ENCODE data around the gene SPTBN1. TPM values are rescaled to one million over a fixed set of nuclear protein-coding genes. Genes with fewer than 3 reads are reported as not detected.

SPTBN1 gene
- total RNA-seq, 1 donor from 2014 or later: 53.8 TPM

DNA sequence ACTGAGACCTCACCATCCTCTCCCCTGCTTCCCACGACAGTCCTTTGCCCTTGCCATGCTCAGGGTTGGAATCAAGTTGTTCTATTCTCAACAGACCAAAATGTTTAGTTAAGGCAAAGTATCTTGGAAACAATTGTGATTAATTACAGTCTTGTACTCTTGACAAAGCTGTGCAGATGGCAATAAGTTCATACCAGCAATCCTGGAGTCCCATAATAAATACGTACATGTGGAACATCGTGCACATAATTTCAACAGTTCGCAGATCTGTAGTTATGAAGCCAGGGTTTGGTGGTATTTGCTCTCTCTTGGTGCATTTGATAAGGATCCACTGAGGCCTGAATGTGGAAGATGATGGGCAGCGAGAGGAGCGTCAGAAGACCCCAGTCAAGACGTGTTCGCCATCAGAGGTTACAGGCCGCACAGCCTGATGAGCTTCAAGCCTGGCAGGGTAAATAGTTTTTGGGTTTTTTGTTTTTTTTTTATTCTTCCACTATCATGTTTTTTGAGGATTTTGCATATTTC lies 214.4 kb downstream of the SPTBN1 start:
- Mint-ChIP-seq H3K4me3 (no peak overlapping the region), H3K36me3 (ENCODE audit: low read depth) (peaks cover 50% of the 10 kb centered on the region), H3K27ac (no peak overlapping the region), H3K4me1 (peaks cover 25% of the 10 kb centered on the region), H3K27me3 (peaks cover 12% of the 10 kb centered on the region), H3K9me3 (no peaks in the 10 kb centered on the region)
- DNase-seq: no peak
- intact Hi-C loops (cut with micrococcal nuclease): no loop called here

DNA sequence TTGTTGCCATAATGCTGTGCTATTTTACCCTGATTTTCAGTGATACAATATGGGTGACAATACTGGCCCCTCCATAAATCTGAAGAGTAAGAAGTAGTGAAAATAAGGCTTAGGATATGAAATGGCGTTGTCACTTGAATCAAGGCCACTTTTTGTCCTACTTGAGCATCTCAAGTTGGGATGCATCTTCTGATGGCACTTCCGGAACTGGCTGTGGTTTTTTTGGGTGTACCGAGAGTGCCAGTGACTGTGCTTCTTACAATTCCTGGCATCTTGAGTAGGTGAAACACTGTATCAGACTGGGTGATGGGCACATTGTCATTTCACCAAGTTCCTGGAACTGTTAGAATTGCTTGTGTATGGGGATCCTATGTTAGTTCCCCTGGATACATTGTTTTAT lies 214.9 kb downstream of the SPTBN1 start:
- H3K27ac Mint-ChIP-seq: no peak overlapping the region
- intact Hi-C loops (cut with micrococcal nuclease): no loop called here
- H3K9me3 Mint-ChIP-seq: no peaks in the 10 kb centered on the region
- peaks cover 47% of the 10 kb centered on the region for H3K36me3 Mint-ChIP-seq (ENCODE audit: low read depth)
- peaks cover 16% of the 10 kb centered on the region for H3K27me3 Mint-ChIP-seq
- no peak for DNase-seq
- no peak overlapping the region for H3K4me3 Mint-ChIP-seq
- peaks cover 25% of the 10 kb centered on the region for H3K4me1 Mint-ChIP-seq

DNA sequence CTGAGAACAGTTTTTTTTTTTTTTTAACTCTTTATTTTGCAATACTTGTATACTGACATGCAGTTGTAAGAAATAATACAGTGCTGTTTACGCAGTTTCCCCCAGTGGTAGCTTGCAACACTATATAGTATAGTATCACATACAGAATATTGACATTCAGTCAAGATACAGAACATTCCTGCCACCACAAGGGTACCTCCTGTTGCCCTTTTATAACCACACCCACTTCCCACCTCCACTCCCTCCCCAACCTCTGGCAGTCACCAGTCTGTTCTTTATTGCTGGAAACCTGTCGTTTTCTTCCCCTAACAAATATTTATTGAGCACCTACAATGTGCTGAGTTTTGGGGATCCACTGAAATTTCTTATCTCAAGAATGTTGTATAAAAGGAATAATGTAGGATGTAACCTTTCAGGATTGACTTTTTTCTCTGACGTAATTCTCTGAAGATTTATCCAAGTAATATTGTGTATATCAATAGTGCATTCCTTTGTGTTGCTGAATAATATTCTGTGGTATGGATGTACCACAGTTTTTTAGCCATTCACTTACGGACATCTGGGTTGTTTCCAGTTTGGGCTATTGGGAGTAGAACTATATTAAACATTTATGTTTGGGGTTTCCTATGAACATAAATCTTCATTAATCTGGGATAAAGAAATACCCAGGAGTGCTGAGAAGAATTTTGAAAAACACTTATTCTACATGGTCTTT lies 215.9 kb downstream of the SPTBN1 start:
- peaks cover 37% of the 10 kb centered on the region for H3K36me3 Mint-ChIP-seq (ENCODE audit: low read depth)
- no peaks in the 10 kb centered on the region for H3K9me3 Mint-ChIP-seq
- H3K27me3 Mint-ChIP-seq: peaks cover 26% of the 10 kb centered on the region
- no peak for DNase-seq
- H3K27ac Mint-ChIP-seq: no peak overlapping the region
- intact Hi-C loops (cut with micrococcal nuclease): no loop called here
- H3K4me1 Mint-ChIP-seq: peaks cover 28% of the 10 kb centered on the region
- H3K4me3 Mint-ChIP-seq: no peak overlapping the region

GRCh38 chr2:54672590-54673456 lies 216.7 kb downstream of the SPTBN1 start:
- intact Hi-C loops (cut with micrococcal nuclease): loop anchor here (1.0 kb wide), 1 partner anchor 8 kb away; no protein-coding TSS in a partner anchor
- H3K27ac Mint-ChIP-seq: peak overlapping the region; percentile 42
- no peak for DNase-seq
- H3K36me3 Mint-ChIP-seq (ENCODE audit: low read depth): peaks cover 31% of the 10 kb centered on the region
- H3K9me3 Mint-ChIP-seq: no peaks in the 10 kb centered on the region
- H3K4me3 Mint-ChIP-seq: peak overlapping the region; percentile 42
- peaks cover 33% of the 10 kb centered on the region for H3K4me1 Mint-ChIP-seq
- H3K27me3 Mint-ChIP-seq: peaks cover 33% of the 10 kb centered on the region

- H3K4me1 Mint-ChIP-seq: peaks cover 31% of the 10 kb centered on the region
- peak overlapping the region; percentile 42 for H3K27ac Mint-ChIP-seq
- DNase-seq: peak; percentile 85
- intact Hi-C loops (cut with micrococcal nuclease): loop anchor here (1.0 kb wide), 1 partner anchor 8 kb away; no protein-coding TSS in a partner anchor
- H3K27me3 Mint-ChIP-seq: peaks cover 35% of the 10 kb centered on the region
- H3K9me3 Mint-ChIP-seq: no peaks in the 10 kb centered on the region
- peaks cover 24% of the 10 kb centered on the region for H3K36me3 Mint-ChIP-seq (ENCODE audit: low read depth)
- peak overlapping the region; percentile 42 for H3K4me3 Mint-ChIP-seq
Measured at GRCh38 chr2:54673501-54673998, 217.4 kb downstream of the SPTBN1 start.

DNA sequence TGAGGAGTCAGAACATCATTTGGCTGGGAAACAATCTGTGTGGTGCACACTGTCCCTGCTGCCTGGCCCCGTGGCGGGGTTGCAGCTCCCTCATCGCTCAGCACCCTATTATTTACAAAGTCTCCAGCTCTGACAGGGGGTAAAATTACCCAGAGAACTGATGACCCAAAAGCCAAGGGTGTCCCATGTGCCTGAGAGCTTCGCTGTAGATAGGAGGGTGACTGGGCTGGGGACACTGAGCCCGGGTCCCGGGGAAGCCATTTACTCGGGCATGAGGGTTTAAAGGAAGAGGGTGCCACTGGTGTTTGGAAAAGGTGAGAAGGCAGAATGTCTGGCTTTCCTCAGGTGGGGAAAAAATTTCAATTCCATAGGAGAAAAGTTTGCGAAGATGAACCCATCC lies 219.2 kb downstream of the SPTBN1 start:
- peaks cover 16% of the 10 kb centered on the region for H3K36me3 Mint-ChIP-seq (ENCODE audit: low read depth)
- H3K4me3 Mint-ChIP-seq: no peak overlapping the region
- no peaks in the 10 kb centered on the region for H3K9me3 Mint-ChIP-seq
- H3K27me3 Mint-ChIP-seq: peaks cover 41% of the 10 kb centered on the region
- peaks cover 38% of the 10 kb centered on the region for H3K4me1 Mint-ChIP-seq
- DNase-seq: peak; percentile 54
- H3K27ac Mint-ChIP-seq: no peak overlapping the region
- intact Hi-C loops (cut with micrococcal nuclease): no loop called here

DNA sequence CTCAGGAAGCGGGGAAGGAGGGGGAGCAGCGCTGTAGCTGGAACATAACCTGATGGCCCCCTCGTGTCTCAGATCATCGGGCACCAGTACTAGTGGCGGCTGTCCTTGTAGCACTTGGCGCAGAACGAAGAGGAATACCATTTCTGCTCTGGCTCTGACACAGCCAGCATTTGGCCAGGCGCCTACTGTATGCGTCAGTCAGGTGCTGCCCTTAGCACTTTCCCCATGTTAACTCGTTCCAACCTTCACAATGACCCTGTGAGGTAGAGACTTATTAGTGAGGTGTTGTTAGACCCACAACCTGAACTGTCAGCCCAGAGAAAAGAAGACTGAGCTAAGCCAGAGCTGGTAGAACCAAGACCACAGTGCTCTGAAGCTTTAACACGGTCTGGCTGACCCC lies 219.6 kb downstream of the SPTBN1 start:
- H3K27ac Mint-ChIP-seq: no peak overlapping the region
- H3K4me3 Mint-ChIP-seq: no peak overlapping the region
- peaks cover 12% of the 10 kb centered on the region for H3K36me3 Mint-ChIP-seq (ENCODE audit: low read depth)
- H3K9me3 Mint-ChIP-seq: no peaks in the 10 kb centered on the region
- DNase-seq: peak; percentile 37
- peaks cover 40% of the 10 kb centered on the region for H3K4me1 Mint-ChIP-seq
- H3K27me3 Mint-ChIP-seq: peaks cover 42% of the 10 kb centered on the region
- intact Hi-C loops (cut with micrococcal nuclease): no loop called here

- Mint-ChIP-seq H3K9me3 (no peaks in the 10 kb centered on the region), H3K4me1 (peaks cover 48% of the 10 kb centered on the region), H3K4me3 (no peak overlapping the region), H3K27ac (no peak overlapping the region), H3K27me3 (peaks cover 42% of the 10 kb centered on the region), H3K36me3 (ENCODE audit: low read depth) (peaks cover 5% of the 10 kb centered on the region)
- intact Hi-C loops (cut with micrococcal nuclease): no loop called here
- no peak for DNase-seq
Measured at GRCh38 chr2:54676656-54677055, 220.5 kb downstream of the SPTBN1 start.

DNA sequence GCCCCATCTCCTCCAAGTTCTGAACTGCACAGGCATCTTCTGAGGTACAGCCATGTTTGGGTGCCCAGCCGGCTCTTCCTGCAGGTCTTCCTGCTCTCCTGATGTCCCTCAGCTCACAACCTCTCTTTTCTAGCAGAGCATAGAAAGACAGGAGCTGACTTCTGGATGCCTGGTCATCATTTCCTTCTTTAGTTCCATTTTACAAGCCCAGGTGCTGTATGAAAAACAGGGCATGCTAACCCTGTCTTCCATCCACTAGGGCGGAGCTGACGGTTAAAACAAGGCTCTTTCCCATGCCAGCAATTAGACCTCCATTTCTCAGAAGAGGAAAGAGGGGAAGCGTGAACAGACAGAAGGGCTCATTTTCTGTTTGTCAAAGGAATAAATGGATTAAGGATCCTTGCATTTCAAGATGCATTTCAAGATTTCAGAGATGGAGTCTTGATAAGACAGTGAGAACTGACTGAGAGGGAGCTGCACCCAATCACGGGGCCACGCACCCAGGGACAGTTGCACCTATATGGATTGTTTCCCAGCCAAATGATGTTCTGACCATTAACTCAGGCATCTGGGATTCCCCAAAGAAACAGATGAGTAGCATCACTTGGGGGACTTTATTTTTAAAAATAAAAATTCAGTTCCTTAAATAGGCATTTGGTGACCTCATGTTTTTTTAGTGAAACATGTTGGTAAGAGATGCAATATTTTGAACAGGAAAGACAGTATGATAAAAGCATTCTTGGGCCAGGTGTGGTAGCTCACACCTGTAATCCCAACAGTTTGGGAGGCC lies 221.5 kb downstream of the SPTBN1 start:
- H3K4me3 Mint-ChIP-seq: no peak overlapping the region
- no peak overlapping the region for H3K27ac Mint-ChIP-seq
- peaks cover 41% of the 10 kb centered on the region for H3K27me3 Mint-ChIP-seq
- no peak for DNase-seq
- peaks cover 49% of the 10 kb centered on the region for H3K4me1 Mint-ChIP-seq
- intact Hi-C loops (cut with micrococcal nuclease): no loop called here
- no peaks in the 10 kb centered on the region for H3K9me3 Mint-ChIP-seq
- H3K36me3 Mint-ChIP-seq (ENCODE audit: low read depth): peaks cover 3% of the 10 kb centered on the region

GRCh38 chr2:54678719-54679118 lies 222.6 kb downstream of the SPTBN1 start:
- H3K27ac Mint-ChIP-seq: no peak overlapping the region
- intact Hi-C loops (cut with micrococcal nuclease): no loop called here
- no peak for DNase-seq
- H3K27me3 Mint-ChIP-seq: peaks cover 44% of the 10 kb centered on the region
- H3K36me3 Mint-ChIP-seq (ENCODE audit: low read depth): no peaks in the 10 kb centered on the region
- peaks cover 47% of the 10 kb centered on the region for H3K4me1 Mint-ChIP-seq
- H3K4me3 Mint-ChIP-seq: no peak overlapping the region
- no peaks in the 10 kb centered on the region for H3K9me3 Mint-ChIP-seq

GRCh38 chr2:54680397-54681041 lies 224.4 kb downstream of the SPTBN1 start:
- intact Hi-C loops (cut with micrococcal nuclease): loop anchor here (1.0 to 2.0 kb wide), 8 partner anchors 7 to 639 kb away; partner anchors contain the start of gene EML6
- Mint-ChIP-seq H3K36me3 (ENCODE audit: low read depth) (no peaks in the 10 kb centered on the region), H3K9me3 (peaks cover 3% of the 10 kb centered on the region), H3K27ac (peak overlapping the region; percentile 63), H3K4me3 (peak overlapping the region; percentile 77), H3K4me1 (peaks cover 49% of the 10 kb centered on the region), H3K27me3 (peaks cover 47% of the 10 kb centered on the region)
- DNase-seq: peak; percentile 80

DNA sequence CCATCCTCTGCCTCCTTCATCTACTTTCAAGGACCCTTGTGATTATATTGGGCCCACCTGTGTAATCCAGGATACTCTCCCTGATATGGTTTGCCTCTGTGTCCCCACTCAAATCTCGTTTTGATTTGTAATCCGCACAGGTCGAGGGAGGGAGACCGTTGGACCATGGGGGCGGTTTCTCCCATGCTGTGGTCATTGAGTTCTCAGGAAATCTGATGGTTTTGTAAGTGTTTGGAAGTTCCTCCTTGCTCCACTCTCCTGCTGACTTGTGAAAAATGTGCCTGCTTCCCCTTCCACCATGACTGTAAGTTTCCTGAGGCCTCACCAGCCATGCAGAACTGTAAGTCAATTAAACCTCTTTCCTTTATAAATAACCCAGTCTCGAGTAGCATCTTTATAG lies 225.3 kb downstream of the SPTBN1 start:
- Mint-ChIP-seq H3K4me1 (peaks cover 50% of the 10 kb centered on the region), H3K27me3 (peaks cover 41% of the 10 kb centered on the region)

GRCh38 chr2:54683596-54683995 lies 227.5 kb downstream of the SPTBN1 start:
- Mint-ChIP-seq H3K9me3 (peaks cover 3% of the 10 kb centered on the region), H3K4me3 (no peak overlapping the region), H3K4me1 (peaks cover 54% of the 10 kb centered on the region), H3K27ac (no peak overlapping the region), H3K27me3 (peaks cover 33% of the 10 kb centered on the region), H3K36me3 (ENCODE audit: low read depth) (no peaks in the 10 kb centered on the region)
- intact Hi-C loops (cut with micrococcal nuclease): no loop called here
- peak; percentile 50 for DNase-seq

More for the DNA sequence above, 225.3 kb downstream of the SPTBN1 start:
- H3K9me3 Mint-ChIP-seq: peaks cover 3% of the 10 kb centered on the region
- peak overlapping the region; percentile 77 for H3K4me3 Mint-ChIP-seq
- intact Hi-C loops (cut with micrococcal nuclease): loop anchor here (1.0 to 2.0 kb wide), 2 partner anchors 8 to 15 kb away; no protein-coding TSS in a partner anchor
- DNase-seq: no peak
- H3K36me3 Mint-ChIP-seq (ENCODE audit: low read depth): no peaks in the 10 kb centered on the region
- peak overlapping the region; percentile 8 for H3K27ac Mint-ChIP-seq

Data from activated CD4-positive, alpha-beta T cell treated with anti-CD3 and anti-CD28 coated beads, Interleukin-2, amount 10 ng/mL, durations not matched to agents 24 days and 14 days (primary cell).